OCI-LY7 (cell line): ENCODE results near the gene C7. TPM values are rescaled to one million over a fixed set of nuclear protein-coding genes. Genes with fewer than 3 reads are reported as not detected.
"Not testable (repeated sequence)": the region's sequence is repeated elsewhere in the genome, so short reads cannot be mapped to it uniquely, and the experiment has no call there.

ENCODE experiments used
- BruUV-seq: library from RNA; stranded (reverse); fragments of 400-500 nt; replicated peaks from 2 replicates; lab custom pipeline; 2021; lab: Mats Ljungman, UMichigan
- CTCF ChIA-PET: fragments of 300-600 bp; sonication (Branson Sonifier 250); formaldehyde crosslinking; loops from one replicate; lab custom pipeline; 2022; ENCODE audit warnings: antibody characterized with exemption; ENCODE audit not compliant: unreplicated experiment; lab: Charles Lee
- POLR2A ChIA-PET: fragments of 300-600 bp; sonication (Branson Sonifier 250); formaldehyde crosslinking; loops from one replicate; lab custom pipeline; 2022; ENCODE audit warnings: antibody characterized with exemption; lab: Charles Lee
- DNase-seq: peaks from one replicate; pipeline ENCODE4 v3.0.0-alpha.2; 2015; ENCODE audit warnings: low spot score
- H2AFZ ChIP-seq: fragments of 200-600 bp; sonication (generic), shearing (Covaris generic); 2 replicates; pipeline ENCODE4 v1.6.1; 2014; ENCODE audit warnings: mild to moderate bottlenecking, antibody characterized with exemption, low read length, moderate library complexity
- H3K27ac ChIP-seq: fragments of 200-600 bp; sonication (generic); 2 replicates; pipeline ENCODE4 v1.5.1; 2014; ENCODE audit warnings: mixed run types, low read depth, mild to moderate bottlenecking, moderate library complexity, low read length, inconsistent platforms; ENCODE audit not compliant: poor library complexity, severe bottlenecking
- H3K36me3 ChIP-seq: fragments of 200-600 bp; sonication (generic); 2 replicates; pipeline ENCODE4 v1.6.1; 2014; ENCODE audit warnings: mild to moderate bottlenecking, antibody characterized with exemption, low read length, moderate library complexity, mixed read lengths; ENCODE audit not compliant: insufficient read depth
- H3K4me1 ChIP-seq: fragments of 200-600 bp; sonication (generic); 2 replicates; pipeline ENCODE4 v1.5.1; 2014; ENCODE audit warnings: mild to moderate bottlenecking, low read length; ENCODE audit not compliant: insufficient read depth, poor library complexity, severe bottlenecking
- H3K4me2 ChIP-seq: fragments of 200-600 bp; sonication (generic); 2 replicates; pipeline ENCODE4 v1.6.1; 2014; ENCODE audit warnings: mild to moderate bottlenecking, low read length
- H3K4me3 ChIP-seq: fragments of 200-600 bp; sonication (generic); 2 replicates; pipeline ENCODE4 v1.5.1; 2014; ENCODE audit warnings: mild to moderate bottlenecking, low read depth, low read length; ENCODE audit not compliant: poor library complexity, severe bottlenecking
- H3K79me2 ChIP-seq: fragments of 200-600 bp; sonication (generic); 2 replicates; pipeline ENCODE4 v1.6.1; 2016; ENCODE audit warnings: low read depth, mild to moderate bottlenecking, low read length, moderate library complexity, mixed read lengths; ENCODE audit not compliant: insufficient read depth
- H3K9me2 ChIP-seq: fragments of 200-600 bp; sonication (generic); 2 replicates; pipeline ENCODE4 v1.6.1; 2016; ENCODE audit warnings: mild to moderate bottlenecking, low read length, mixed read lengths; ENCODE audit not compliant: insufficient read depth
- H3K9me3 ChIP-seq: fragments of 200-600 bp; sonication (generic); 2 replicates; pipeline ENCODE4 v1.6.1; 2014; ENCODE audit warnings: mild to moderate bottlenecking, mixed run types, low read length, mixed read lengths
- H4K20me1 ChIP-seq: fragments of 200-600 bp; sonication (generic); 2 replicates; pipeline ENCODE4 v1.6.1; 2014; ENCODE audit warnings: mild to moderate bottlenecking, antibody characterized with exemption, low read length, moderate library complexity, mixed read lengths; ENCODE audit not compliant: insufficient read depth
- CTCF ChIP-seq: fragments of 200-600 bp; sonication (generic); conservative IDR thresholded peaks from 2 replicates; pipeline ENCODE4 v1.5.1; 2014; ENCODE audit warnings: mild to moderate bottlenecking, antibody characterized with exemption, low read length, moderate library complexity, mixed read lengths
- EZH2phosphoT487 ChIP-seq: fragments of 200-600 bp; sonication (generic); IDR thresholded peaks from 2 replicates; pipeline ENCODE4 v1.6.1; 2018; ENCODE audit warnings: low read depth, borderline replicate concordance, mild to moderate bottlenecking, mixed run types, antibody characterized with exemption, low read length, moderate library complexity, mixed read lengths
- intact Hi-C: fragments of 100-400 bp; cut with micrococcal nuclease; formaldehyde crosslinking; loops from one replicate; pipeline ENCODE4 v1.10.0; 2022; ENCODE audit not compliant: unreplicated experiment
- small RNA-seq: library from RNA; depleted of rRNA; stranded (forward); fragments of <200 nt; gene quantifications from one replicate; pipeline ENCODE3, GENCODE V24; 2014
- total RNA-seq, 2 experiments: library from RNA; depleted of rRNA in 1 of 2; stranded (reverse); fragments of >200 nt in 1 of 2; shearing (Covaris generic) in 1 of 2; gene quantifications; 2 replicates each; pipeline ENCODE4 v1.2.3, GENCODE V29; 2014 to 2022

Gene C7
- total RNA-seq, 2 experiments from 2014 or later: not detected

- no peaks in the 10 kb centered on the region for H3K36me3 ChIP-seq
- no peak overlapping the region for H3K4me3 ChIP-seq
- POLR2A ChIA-PET: no interaction called here
- intact Hi-C loops: no loop called here
- no peaks in the 10 kb centered on the region for H4K20me1 ChIP-seq
- no peak for TF ChIP-seq EZH2phosphoT487
- no peak for TF ChIP-seq CTCF
- H2AFZ ChIP-seq: no peak overlapping the region
- H3K4me1 ChIP-seq: no peaks in the 10 kb centered on the region
- BruUV-seq: no TSS peak
- H3K9me2 ChIP-seq: no peaks in the 10 kb centered on the region
- H3K9me3 ChIP-seq: no peaks in the 10 kb centered on the region
- H3K27ac ChIP-seq: no peak overlapping the region
- no peaks in the 10 kb centered on the region for H3K79me2 ChIP-seq
- no peak overlapping the region for H3K4me2 ChIP-seq
- CTCF ChIA-PET: no interaction called here
- no peak for DNase-seq
These were observed 101.3 kb downstream of the C7 start for GRCh38 chr5:41010572-41010971.

- Histone ChIP-seq H3K27ac (no peak overlapping the region), H3K36me3 (no peaks in the 10 kb centered on the region), H3K79me2 (no peaks in the 10 kb centered on the region), H3K9me3 (no peaks in the 10 kb centered on the region), H2AFZ (no peak overlapping the region), H3K4me1 (no peaks in the 10 kb centered on the region), H3K9me2 (no peaks in the 10 kb centered on the region), H3K4me3 (no peak overlapping the region), H4K20me1 (no peaks in the 10 kb centered on the region), H3K4me2 (no peak overlapping the region)
- no peak for DNase-seq
- TF ChIP-seq EZH2phosphoT487: no peak
- no peak for TF ChIP-seq CTCF
- intact Hi-C loops: no loop called here
- ChIA-PET POLR2A (no interaction called here), CTCF (no interaction called here)
- BruUV-seq: no TSS peak
These were observed 103.0 kb downstream of the C7 start for GRCh38 chr5:41012318-41012717.

- H4K20me1 ChIP-seq, DNase-seq, H3K36me3 ChIP-seq, H2AFZ ChIP-seq, H3K27ac ChIP-seq, H3K9me3 ChIP-seq, H3K79me2 ChIP-seq, H3K4me2 ChIP-seq, H3K9me2 ChIP-seq, POLR2A ChIA-PET, BruUV-seq, intact Hi-C loops, H3K4me3 ChIP-seq, H3K4me1 ChIP-seq, CTCF ChIA-PET: not testable (repeated sequence)
These were observed 113.3 kb downstream of the C7 start for GRCh38 chr5:41022600-41022999.

Small RNA genes within 50 kb of the gene (small RNA-seq; reads per million reads assigned to genes)
- not detected for gene AC114967.1
- gene RNU7-161P: not detected

Other genes with a start within 250 kb of the C7 start
- gene PTGER4, start 229.6 kb upstream of the C7 start, total RNA-seq (2014; rRNA removed; shearing (Covaris generic)): 1.4 and 2.0 TPM in 2 replicates
- gene PTGER4, start 229.6 kb upstream of the C7 start, total RNA-seq (2022): 0.49 TPM in 1 of 2 replicates, not detected in the other
- gene TTC33, start 153.5 kb upstream of the C7 start, total RNA-seq (2014; rRNA removed; shearing (Covaris generic)): 15.9 and 22.9 TPM in 2 replicates
- 18.7 and 20.5 TPM in 2 replicates for gene TTC33, start 153.5 kb upstream of the C7 start, total RNA-seq (2022)
- 17.9 and 30.0 TPM in 2 replicates for gene PRKAA1, start 111.1 kb upstream of the C7 start, total RNA-seq (2014; rRNA removed; shearing (Covaris generic))
- 46.3 and 47.5 TPM in 2 replicates for gene PRKAA1, start 111.1 kb upstream of the C7 start, total RNA-seq (2022)
- 2,743 and 2,779 TPM in 2 replicates for gene RPL37, start 74.3 kb upstream of the C7 start, total RNA-seq (2014; rRNA removed; shearing (Covaris generic))
- gene RPL37, start 74.3 kb upstream of the C7 start, total RNA-seq (2022): 1,857 and 1,905 TPM in 2 replicates
- gene CARD6, start 68.1 kb upstream of the C7 start, total RNA-seq (2014; rRNA removed; shearing (Covaris generic)): 0.98 and 1.1 TPM in 2 replicates
- gene CARD6, start 68.1 kb upstream of the C7 start, total RNA-seq (2022): 0.33 and 0.53 TPM in 2 replicates
- not detected in 2 replicates for gene MROH2B, start 161.8 kb downstream of the C7 start, total RNA-seq (2014; rRNA removed; shearing (Covaris generic))
- not detected in 2 replicates for gene MROH2B, start 161.8 kb downstream of the C7 start, total RNA-seq (2022)